GM12801 (cell line): Measurements from ENCODE around the gene NPM3.

Source experiments
- CTCF ChIP-seq: IDR thresholded peaks from one replicate; pipeline ENCODE4 v1.5.1; 2011; ENCODE audit warnings: control low read depth; ENCODE audit not compliant: insufficient read length; ENCODE audit errors: extremely low read depth

The NPM3 gene, protein sequence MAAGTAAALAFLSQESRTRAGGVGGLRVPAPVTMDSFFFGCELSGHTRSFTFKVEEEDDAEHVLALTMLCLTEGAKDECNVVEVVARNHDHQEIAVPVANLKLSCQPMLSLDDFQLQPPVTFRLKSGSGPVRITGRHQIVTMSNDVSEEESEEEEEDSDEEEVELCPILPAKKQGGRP

GRCh38 chr10:101782811-101783735 lies at the start of gene NPM3:
NPM3 (minus strand) TSS chr10:101783446; CDS start chr10:101783390, 56 bp downstream.
- TF ChIP-seq CTCF: no peak

DNA sequence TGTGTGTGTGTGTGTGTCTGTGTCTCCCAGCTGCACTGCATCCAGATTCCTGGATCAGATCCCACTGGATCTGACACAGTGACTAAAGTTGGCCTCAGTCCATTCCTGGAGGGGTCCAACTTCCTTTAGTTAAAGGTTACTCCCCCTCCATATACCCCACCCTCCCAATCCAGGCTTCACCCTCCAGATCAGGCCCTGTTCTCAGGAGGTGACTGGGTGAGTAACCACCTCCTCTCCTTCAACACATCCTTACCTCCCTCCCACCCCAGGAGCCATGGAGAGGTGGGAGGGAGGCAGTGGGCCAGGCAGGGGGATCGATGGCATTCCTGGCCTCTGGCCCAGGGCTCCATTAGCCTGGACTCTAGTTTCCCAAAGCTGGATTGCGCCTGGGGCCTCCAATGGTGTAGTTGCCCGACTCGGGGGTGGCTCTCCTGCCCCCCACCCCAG lies 49.1 kb upstream of the NPM3 start:
- TF ChIP-seq CTCF: no peak

DNA sequence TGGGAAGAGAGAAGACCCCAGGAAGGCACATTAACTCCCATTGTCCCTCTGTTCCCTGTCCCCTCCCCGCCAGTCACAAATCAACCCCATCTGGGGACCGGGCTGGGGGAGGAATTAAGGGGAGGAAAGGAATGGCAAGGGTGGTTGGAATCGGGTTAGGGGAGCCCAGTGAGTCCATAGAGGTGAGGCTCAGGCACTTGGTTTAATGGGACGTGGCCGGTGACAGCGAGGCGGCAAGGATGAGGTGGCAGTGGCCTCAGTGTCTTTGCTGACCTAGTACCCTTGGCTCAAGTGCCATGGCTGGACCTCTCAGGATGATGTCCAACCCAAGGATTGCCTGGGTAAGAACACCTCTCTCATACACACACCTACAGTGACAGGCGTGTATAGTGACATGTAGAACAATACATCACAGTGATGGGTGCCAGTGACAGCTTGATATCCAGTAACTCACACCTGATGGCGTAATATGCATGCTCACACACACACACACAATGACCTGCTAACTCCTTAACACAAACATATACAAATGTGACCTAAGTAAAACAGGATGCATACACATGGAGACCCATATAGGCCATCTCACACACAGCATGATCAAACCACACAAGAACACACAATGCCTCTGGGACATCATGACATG lies 48.0 kb upstream of the NPM3 start:
- no peak for TF ChIP-seq CTCF

DNA sequence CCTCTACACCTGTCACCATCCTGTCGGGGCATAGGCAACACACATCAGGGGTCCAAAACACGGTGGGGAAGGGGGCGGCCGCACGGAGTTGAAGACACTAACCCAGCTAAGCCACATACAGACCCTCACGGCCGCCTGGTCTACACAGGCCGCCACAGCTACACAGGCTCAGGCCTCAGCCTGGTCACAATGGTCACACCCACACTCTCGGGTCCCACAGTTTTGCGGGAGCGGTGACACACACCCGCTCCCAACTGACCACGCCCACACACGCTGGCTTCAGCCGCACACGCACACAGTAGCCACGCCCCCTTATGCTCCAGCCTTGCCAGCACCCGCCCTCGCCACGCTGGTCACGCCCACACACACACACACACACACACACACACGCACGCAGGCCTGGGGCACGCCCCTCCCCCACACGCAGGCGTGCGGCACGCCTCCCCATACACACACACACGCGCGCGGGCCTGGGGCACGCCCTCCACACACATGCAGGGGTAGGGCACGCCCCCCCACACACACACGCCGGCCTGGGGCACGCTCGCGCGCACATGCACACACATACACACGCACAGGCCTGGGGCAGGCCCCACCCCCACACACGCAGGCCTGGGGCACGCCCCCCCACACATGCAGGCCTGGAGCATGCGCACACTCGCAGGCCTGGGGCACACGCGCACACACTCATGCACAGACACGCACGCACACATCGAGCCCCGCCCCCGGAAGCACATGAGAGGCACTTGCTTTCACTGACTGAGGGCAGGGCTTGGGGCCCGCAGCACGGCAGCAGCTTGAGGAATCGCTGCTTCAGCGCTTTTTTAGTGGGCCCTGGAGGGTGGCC lies 47.3 kb upstream of the NPM3 start:
- no peak for TF ChIP-seq CTCF

DNA sequence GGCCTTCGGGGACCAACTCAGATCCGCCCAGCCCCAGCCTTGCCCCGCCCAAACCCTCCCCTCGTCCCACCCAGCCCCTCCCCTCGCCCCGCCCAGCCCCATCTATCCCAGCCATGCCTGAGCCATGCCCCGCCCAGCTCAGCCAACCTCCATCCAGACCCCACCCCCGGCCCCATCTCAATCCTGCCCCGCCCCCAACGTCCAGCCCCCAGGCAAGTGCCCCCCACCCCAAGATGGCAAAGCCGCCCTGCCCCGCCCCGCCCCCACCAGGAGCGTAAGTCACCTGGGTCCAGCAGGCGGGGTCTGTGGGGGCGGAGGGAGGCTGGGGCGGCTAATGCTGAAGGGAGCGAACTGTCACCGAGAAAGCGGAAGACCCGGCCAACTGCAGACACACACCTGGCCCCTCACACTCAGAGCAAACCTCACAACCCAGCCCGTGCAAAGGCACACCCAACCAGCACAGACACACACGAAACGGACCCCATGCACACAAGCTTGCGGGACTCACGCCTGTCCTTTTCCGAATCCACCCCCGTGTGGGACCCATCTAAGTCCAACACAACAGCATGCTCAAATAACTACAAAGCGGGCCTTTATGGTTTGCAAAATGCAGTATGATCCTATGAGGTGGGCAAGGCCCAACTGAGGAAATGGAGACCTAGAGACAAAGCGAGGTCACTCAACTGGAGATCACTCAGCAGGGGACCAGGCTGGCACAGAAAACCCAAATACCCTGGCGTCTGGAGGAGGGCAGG lies 46.5 kb upstream of the NPM3 start:
- no peak for TF ChIP-seq CTCF

- no peak for TF ChIP-seq CTCF
Observed at GRCh38 chr10:101828766-101829551, 45.7 kb upstream of the NPM3 start.
